Activated CD4-positive, alpha-beta T cell treated with anti-CD3 and anti-CD28 coated beads, Interleukin-2, Interleukin-4, amounts not matched to agents 100 ng/mL and 50 ng/mL, durations not matched to agents 16 hours and 8 hours (primary cell): ENCODE measurements around the gene MANF.

Source experiments
- DNase-seq: peaks from one replicate; pipeline ENCODE4 v3.0.0-alpha.2; 2020; ENCODE audit warnings: low spot score

The MANF gene

GRCh38 chr3:51390246-51391074, 5.4 kb downstream of the MANF start:
- DNase-seq = no peak

- DNase-seq = peak; percentile 98
Measured at GRCh38 chr3:51391075-51391565, 6.0 kb downstream of the MANF start, which contains the start of gene RBM15B. TSS of gene RBM15B (plus strand) at chr3:51391285. CDS start at chr3:51391400, 115 bp downstream.

GRCh38 chr3:51391566-51392354, 6.7 kb downstream of the MANF start:
- peak; percentile 48 for DNase-seq

- no peak for DNase-seq
Measured at GRCh38 chr3:51392355-51393133, 7.5 kb downstream of the MANF start.

GRCh38 chr3:51393134-51393495, 8.0 kb downstream of the MANF start:
- no peak for DNase-seq

GRCh38 chr3:51393564-51393963, 8.5 kb downstream of the MANF start:
- no peak for DNase-seq

- no peak for DNase-seq
Measured at GRCh38 chr3:51394541-51394940, 9.4 kb downstream of the MANF start.

- DNase-seq = no peak
Measured at GRCh38 chr3:51395493-51396213, 10.6 kb downstream of the MANF start.

- no peak for DNase-seq
Measured at GRCh38 chr3:51396401-51396800, 11.3 kb downstream of the MANF start.

- no peak for DNase-seq
Measured at GRCh38 chr3:51397392-51397791, 12.3 kb downstream of the MANF start.

- DNase-seq = no peak
Measured at GRCh38 chr3:51398595-51399310, 13.7 kb downstream of the MANF start.

GRCh38 chr3:51400166-51400565, 15.1 kb downstream of the MANF start:
- no peak for DNase-seq

GRCh38 chr3:51401735-51402134, 16.6 kb downstream of the MANF start:
- no peak for DNase-seq

- DNase-seq = no peak
Measured at GRCh38 chr3:51403675-51404074, 18.6 kb downstream of the MANF start.

- DNase-seq = no peak
Measured at GRCh38 chr3:51408021-51408420, 22.9 kb downstream of the MANF start.

GRCh38 chr3:51408813-51409212, 23.7 kb downstream of the MANF start:
- no peak for DNase-seq

- no peak for DNase-seq
Measured at GRCh38 chr3:51422211-51422610, 37.1 kb downstream of the MANF start.

- DNase-seq = no peak
Measured at GRCh38 chr3:51426921-51427320, 41.8 kb downstream of the MANF start.

GRCh38 chr3:51429138-51429537, 44.0 kb downstream of the MANF start:
- DNase-seq = no peak

- DNase-seq = no peak
Measured at GRCh38 chr3:51434110-51434509, 49.0 kb downstream of the MANF start.

GRCh38 chr3:51434746-51435327, 49.7 kb downstream of the MANF start:
- peak; percentile 63 for DNase-seq
